NCI-H2107 treated with DMSO at 0.1 percent for 48 hours (cell line): ENCODE measurements around the gene ROBO1.
A peak's percentile ranks its signal among the peaks of the same experiment; 100 is the strongest.

Experiments
- DNase-seq: peaks from one replicate; lab custom pipeline; 2025; ENCODE audit not compliant: unreplicated experiment; lab: John Stamatoyannopoulos, UW

Gene ROBO1

GRCh38 chr3:78992830-78993229 lies 775.0 kb downstream of the ROBO1 start:
- DNase-seq: no peak

GRCh38 chr3:78992400-78992799 lies 775.4 kb downstream of the ROBO1 start:
- no peak for DNase-seq

- no peak for DNase-seq
These were observed 776.1 kb downstream of the ROBO1 start for GRCh38 chr3:78991656-78992055.

GRCh38 chr3:78990156-78990555 lies 777.6 kb downstream of the ROBO1 start:
- no peak for DNase-seq

GRCh38 chr3:78988324-78988723 lies 779.5 kb downstream of the ROBO1 start:
- DNase-seq: peak; percentile 41

GRCh38 chr3:78986416-78987101 lies 781.2 kb downstream of the ROBO1 start:
- peak; percentile 78 for DNase-seq

GRCh38 chr3:78985981-78986380 lies 781.8 kb downstream of the ROBO1 start:
- DNase-seq: no peak

- no peak for DNase-seq
These were observed 788.8 kb downstream of the ROBO1 start for GRCh38 chr3:78979028-78979427.

GRCh38 chr3:78978037-78978436 lies 789.8 kb downstream of the ROBO1 start:
- peak; percentile 29 for DNase-seq

- no peak for DNase-seq
These were observed 790.7 kb downstream of the ROBO1 start for GRCh38 chr3:78977073-78977472.

- no peak for DNase-seq
These were observed 791.6 kb downstream of the ROBO1 start for GRCh38 chr3:78976200-78976599.

- peak; percentile 44 for DNase-seq
These were observed 793.5 kb downstream of the ROBO1 start for GRCh38 chr3:78974181-78974790.

GRCh38 chr3:78972617-78973301 lies 795.0 kb downstream of the ROBO1 start:
- DNase-seq: no peak

GRCh38 chr3:78970656-78971055 lies 797.1 kb downstream of the ROBO1 start:
- DNase-seq: no peak

- no peak for DNase-seq
These were observed 798.3 kb downstream of the ROBO1 start for GRCh38 chr3:78969483-78969882.

- DNase-seq: no peak
These were observed 800.7 kb downstream of the ROBO1 start for GRCh38 chr3:78967061-78967460.

- no peak for DNase-seq
These were observed 804.0 kb downstream of the ROBO1 start for GRCh38 chr3:78963771-78964170.

GRCh38 chr3:78957456-78957855 lies 810.3 kb downstream of the ROBO1 start:
- DNase-seq: no peak

GRCh38 chr3:78951342-78951945 lies 816.4 kb downstream of the ROBO1 start:
- DNase-seq: no peak

- DNase-seq: no peak
These were observed 826.2 kb downstream of the ROBO1 start for GRCh38 chr3:78941587-78941986.

GRCh38 chr3:78940626-78941025 lies 827.2 kb downstream of the ROBO1 start:
- no peak for DNase-seq

GRCh38 chr3:78940128-78940527 lies 827.7 kb downstream of the ROBO1 start:
- no peak for DNase-seq
